Upper lobe of left lung (tissue), 4 donors: Measurements from ENCODE around the gene DLX3.

Experiments
- CTCF ChIP-seq, 6 experiments: fragments of 450-650 bp in 4 of 6; fragments of 200-600 bp in 2 of 6; sonication (generic) in 2 of 6; IDR thresholded peaks; one replicate each; pipeline ENCODE4 v1.5.1; 2016 to 2019; ENCODE audit warnings: antibody characterized with exemption in 6 of 6
- POLR2AphosphoS5 ChIP-seq, 2 donors: sonication (generic); formaldehyde crosslinking; IDR thresholded peaks; one replicate each; pipeline ENCODE4 v1.5.1; 2017; ENCODE audit warnings: antibody characterized with exemption in 2 of 2

- TF ChIP-seq POLR2AphosphoS5 (IDR thresholded peaks at IDR 0.05) (no peak), CTCF (IDR thresholded peaks at IDR 0.05) (no peak)
Measured at GRCh38 chr17:49966767-49967166, 28.3 kb downstream of the DLX3 start.
